Left kidney (tissue), 2 donors: Measurements from ENCODE around the gene XPO5. TPM values are rescaled to one million over a fixed set of nuclear protein-coding genes. Genes with fewer than 3 reads are reported as not detected.

ENCODE experiments used
- DNase-seq: peaks from one replicate; pipeline ENCODE4 v3.0.0-alpha.2; 2013
- polyA plus RNA-seq: library from polyadenylated mRNA; unstranded; fragments of 120-200 nt; gene quantifications from one replicate; pipeline ENCODE4 v1.2.1, GENCODE V29; 2013; ENCODE audit not compliant: insufficient read length

The XPO5 gene
- polyA plus RNA-seq, 1 donor, result 68.7 TPM

GRCh38 chr6:43520097-43520496 lies 55.7 kb downstream of the XPO5 start:
- no peak for DNase-seq

- DNase-seq, result no peak
Observed at GRCh38 chr6:43517505-43518357, 58.1 kb downstream of the XPO5 start.

- peak; percentile 99 for DNase-seq
Observed at GRCh38 chr6:43516697-43517504, 58.9 kb downstream of the XPO5 start, which contains the start of the genes POLR1C and YIPF3. POLR1C (plus strand) TSS chr6:43517089; CDS start chr6:43517110, 21 bp downstream. YIPF3 (minus strand) TSS chr6:43516926; CDS start chr6:43516807, 119 bp downstream.

- no peak for DNase-seq
Observed at GRCh38 chr6:43516367-43516696, 59.5 kb downstream of the XPO5 start.

GRCh38 chr6:43515808-43516207 lies 60.0 kb downstream of the XPO5 start:
- DNase-seq, result no peak

GRCh38 chr6:43511824-43512415 lies 63.9 kb downstream of the XPO5 start:
- no peak for DNase-seq

- no peak for DNase-seq
Observed at GRCh38 chr6:43510827-43511163, 65.0 kb downstream of the XPO5 start.

- peak; percentile 71 for DNase-seq
Observed at GRCh38 chr6:43509984-43510826, 65.6 kb downstream of the XPO5 start, which contains the start of gene LRRC73. LRRC73 (minus strand) TSS chr6:43510346; CDS start chr6:43509785, 561 bp downstream.

- no peak for DNase-seq
Observed at GRCh38 chr6:43509142-43509983, 66.5 kb downstream of the XPO5 start.

GRCh38 chr6:43508481-43509141 lies 67.2 kb downstream of the XPO5 start:
- no peak for DNase-seq

GRCh38 chr6:43506667-43507471 lies 69.0 kb downstream of the XPO5 start:
- peak; percentile 85 for DNase-seq

- DNase-seq, result no peak
Observed at GRCh38 chr6:43506171-43506570, 69.7 kb downstream of the XPO5 start.

- DNase-seq, result no peak
Observed at GRCh38 chr6:43505718-43506117, 70.1 kb downstream of the XPO5 start.

GRCh38 chr6:43504756-43505593 lies 70.9 kb downstream of the XPO5 start:
- no peak for DNase-seq

GRCh38 chr6:43503443-43503842 lies 72.4 kb downstream of the XPO5 start:
- no peak for DNase-seq

GRCh38 chr6:43502666-43503065 lies 73.2 kb downstream of the XPO5 start:
- DNase-seq, result no peak

GRCh38 chr6:43500921-43501320 lies 74.9 kb downstream of the XPO5 start:
- no peak for DNase-seq
